Measurements from ENCODE around the gene IL36RN.

The IL36RN gene

DNA sequence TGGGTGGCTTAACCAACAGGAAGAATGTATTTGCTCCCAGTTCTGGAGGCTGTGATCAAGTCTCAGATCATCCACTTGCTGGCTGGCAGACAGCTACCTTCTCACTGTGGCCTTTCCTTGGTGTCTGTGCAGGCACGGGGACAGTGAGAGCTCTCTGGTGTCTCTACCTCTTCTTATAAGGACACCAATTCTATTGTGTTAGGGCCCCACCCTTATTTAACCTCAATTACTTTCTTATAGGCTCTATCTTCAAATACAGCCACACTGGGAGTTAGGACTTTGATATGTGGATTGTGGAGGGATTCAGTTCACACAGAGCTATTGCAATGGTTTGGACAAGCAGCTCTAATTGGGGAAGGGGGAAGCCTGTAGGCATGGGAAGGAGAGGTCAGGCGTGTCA is 43.1 kb downstream of the IL36RN start:
- no peak for DNase-seq (ENCODE audit: low read depth)

DNA sequence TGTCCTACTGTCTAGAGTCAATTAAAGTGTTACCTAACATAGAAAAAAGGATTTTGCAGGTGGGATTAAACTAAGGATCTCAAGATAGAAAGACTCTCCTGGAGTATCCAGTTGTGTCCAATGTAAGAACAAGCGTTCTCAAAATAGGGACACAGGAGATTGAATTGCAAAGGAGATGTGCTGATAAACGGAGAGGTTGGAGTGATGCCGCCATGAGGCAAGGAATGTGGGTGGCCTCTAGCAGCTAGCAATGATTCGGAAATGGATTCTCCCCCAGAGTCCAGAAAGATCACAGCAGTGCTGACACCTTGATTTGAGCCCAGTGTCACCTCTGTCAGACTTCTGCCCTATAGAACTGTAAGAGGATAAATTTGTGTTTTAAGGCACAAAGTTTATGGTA is 44.3 kb downstream of the IL36RN start:
- no peak for DNase-seq (ENCODE audit: low read depth)

DNA sequence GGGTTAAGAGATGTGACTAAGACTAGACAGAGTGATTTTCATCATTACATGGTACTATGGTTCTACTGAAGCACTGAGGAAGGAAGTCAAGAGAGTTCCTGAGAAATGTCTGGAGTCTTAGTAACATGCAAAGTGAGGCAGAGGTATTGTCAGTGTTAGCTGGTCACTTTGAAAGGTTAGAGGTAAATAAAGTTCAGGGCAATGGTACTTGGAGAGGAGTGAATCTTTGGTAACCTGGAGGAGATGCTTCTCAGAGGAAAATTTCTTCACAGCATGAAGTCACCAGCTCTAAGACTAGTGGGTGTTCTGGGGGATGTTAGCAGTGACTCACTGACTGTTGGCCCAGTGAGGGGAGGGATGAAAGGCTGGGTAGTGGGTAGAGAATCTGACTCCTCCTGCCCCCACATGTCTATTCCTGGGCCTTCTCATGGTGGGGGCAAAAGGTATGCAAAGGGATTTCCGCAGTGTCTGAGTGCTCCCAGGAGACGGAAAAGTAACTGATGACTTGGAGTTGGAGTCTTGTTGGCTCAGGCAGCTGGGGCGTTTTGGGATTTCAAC is 45.1 kb downstream of the IL36RN start:
- no peak for DNase-seq (ENCODE audit: low read depth)

DNA sequence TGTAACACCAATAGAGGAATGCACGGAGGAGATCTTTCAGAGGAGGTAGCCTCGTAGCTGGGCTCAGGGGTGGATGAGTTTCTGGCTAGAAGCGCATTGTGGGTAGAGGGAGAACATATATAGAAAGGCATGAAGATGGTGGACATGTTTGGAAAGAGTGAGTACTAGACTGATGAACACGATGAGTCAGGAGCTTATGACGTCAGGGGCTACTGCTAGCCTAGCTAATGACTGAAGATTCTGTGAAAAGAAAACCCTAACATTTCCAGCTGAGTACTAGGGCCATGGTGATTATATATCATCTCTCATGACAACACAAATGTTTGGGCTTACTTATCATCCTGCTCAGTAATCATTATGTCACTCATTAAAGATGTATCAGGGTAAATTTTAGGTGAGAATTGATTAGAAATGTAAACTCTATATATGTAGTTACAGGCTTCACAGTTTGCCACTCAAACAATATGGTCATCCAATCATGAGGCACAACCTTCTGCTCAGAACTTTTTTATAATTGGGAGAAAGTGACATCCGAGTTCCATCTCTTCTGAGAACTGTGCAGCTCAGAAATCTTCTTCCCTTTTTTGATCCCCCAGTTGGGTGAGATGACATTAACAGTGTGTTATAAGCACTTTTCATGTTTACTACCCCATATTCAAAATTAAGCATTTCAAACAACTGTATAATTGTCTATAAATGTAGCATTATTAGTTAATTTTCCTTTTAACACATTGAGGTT is 46.2 kb downstream of the IL36RN start:
- peak; percentile 49 for DNase-seq (ENCODE audit: low read depth)

DNA sequence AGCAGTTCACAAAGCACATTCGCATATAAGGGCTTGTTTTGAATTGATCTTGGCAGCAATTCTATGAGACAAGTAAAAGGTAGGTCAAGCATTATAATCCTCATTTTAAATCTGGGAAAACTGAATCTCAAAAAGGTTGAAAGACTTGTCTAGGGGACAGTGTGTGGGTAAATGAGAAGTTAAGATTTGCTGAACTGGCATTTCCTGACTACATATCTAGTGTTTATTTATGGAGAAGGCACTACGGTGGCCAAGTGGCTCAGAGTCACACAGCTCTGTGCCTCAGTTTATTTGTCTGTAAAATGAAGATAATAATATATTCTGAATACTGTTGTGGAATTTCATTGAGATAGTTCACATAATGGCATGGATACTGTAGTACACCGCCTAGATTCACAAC is 52.1 kb downstream of the IL36RN start:
- no peak for DNase-seq (ENCODE audit: low read depth)

DNA sequence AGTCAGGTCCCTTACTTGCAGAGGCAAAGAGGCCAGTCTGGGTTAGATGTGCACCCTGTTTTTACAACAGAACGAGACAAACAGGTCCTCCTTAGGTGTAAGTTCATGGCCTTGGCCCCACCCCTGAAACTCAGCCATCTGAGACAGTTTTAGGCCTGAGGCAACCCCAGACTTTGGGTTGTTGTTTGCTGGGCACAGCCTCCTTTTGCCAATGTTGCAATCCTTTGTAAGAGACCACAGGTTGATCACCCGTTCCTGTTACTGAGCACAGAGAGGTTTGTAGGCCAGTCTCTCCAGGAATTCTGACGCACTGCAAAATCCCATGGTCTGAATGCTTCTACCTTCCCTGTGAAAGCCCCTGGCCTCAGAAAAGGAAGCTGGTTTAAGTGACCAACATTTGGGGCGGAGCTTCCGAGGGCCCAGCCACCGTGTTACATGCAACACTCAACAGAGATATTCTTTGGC is 52.9 kb downstream of the IL36RN start:
- DNase-seq (ENCODE audit: low read depth): no peak

DNA sequence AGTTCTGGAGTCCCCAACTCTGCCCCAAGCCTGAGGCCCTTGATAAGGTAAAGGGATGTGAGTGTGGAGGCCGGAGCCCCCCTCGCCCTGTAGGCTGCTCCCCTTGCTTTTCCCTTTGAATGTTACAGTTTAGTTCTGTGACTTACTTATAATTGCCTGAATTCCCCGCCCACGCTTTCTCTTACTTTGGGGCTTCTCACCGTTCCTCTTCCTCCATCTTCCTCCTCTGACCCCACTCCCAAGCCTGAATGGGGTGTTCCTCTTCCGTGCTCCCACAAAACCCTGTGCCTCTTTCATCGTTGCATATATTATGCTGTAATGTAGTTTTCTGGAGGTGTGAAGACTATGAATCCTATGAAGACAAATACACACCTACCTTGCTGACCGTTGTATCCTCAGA is 53.4 kb downstream of the IL36RN start:
- no peak for DNase-seq (ENCODE audit: low read depth)

- DNase-seq (ENCODE audit: low read depth): no peak
Observed at GRCh38 chr2:113112871-113113270, 53.9 kb downstream of the IL36RN start.

DNA sequence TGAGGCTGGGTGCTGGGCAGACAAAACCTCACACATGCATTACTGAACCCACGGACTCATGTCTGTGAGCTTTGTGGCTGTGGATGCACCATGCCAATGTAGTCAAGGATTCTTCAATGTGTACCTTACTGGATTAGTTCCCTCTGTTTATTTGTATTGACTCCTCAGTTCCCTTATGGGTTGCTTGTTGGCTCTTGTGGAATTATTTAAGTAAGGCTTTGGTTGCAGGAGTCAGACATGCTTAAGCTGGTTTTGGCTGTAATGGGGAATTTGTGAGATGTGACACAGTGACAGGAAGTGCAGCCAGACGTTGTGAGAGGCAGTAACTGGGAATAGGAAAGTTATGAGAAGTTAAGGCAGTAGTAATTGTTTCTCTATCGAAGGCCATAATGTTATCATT is 54.8 kb downstream of the IL36RN start:
- DNase-seq (ENCODE audit: low read depth): no peak
